NCI-H1436 (cell line): ENCODE measurements around the gene RAD52.
"Not testable (repeated sequence)": the region's sequence is repeated elsewhere in the genome, so short reads cannot be mapped to it uniquely, and the experiment has no call there.

Experiments used
- DNase-seq: peaks from one replicate; lab custom pipeline; 2025; lab: John Stamatoyannopoulos, UW

The RAD52 gene

DNA sequence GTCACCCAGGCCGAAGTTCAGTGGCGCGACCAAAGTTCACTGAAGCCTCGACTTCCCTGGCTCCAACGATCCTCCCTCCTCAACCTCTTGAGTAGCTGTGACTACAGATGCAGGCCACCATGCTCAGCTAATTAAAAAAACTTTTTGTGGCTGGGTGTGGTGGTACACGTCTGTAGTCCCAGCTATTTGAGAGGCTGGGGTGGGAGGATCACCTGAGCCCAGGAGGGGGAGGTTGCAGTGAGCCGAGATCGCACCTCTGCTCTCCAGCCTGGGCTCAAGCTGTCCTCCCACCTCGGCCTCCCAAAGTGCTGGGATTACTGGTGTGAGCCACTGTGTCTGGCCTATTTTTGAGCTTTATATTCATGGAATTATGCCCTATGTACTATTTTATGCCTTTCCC lies 18.1 kb upstream of the RAD52 start:
- no peak for DNase-seq

DNA sequence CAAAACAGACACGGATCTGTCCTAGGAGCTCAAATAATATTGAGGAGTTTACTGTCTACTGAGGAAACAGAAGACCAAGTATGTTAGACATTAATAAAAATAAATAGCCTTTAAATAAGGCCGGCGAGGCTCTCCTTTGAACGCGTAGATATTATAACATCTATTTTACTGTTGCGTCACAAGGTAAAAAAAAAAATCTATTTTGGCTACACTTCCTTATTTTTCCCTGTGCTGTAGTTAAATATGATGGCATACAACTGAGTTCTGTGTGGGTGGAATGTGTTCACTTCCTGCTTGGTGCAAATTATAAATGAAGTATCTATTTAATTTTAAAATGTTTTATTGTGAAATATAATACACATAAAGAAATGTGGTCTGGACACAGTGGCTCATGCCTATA lies 17.2 kb upstream of the RAD52 start:
- no peak for DNase-seq

DNA sequence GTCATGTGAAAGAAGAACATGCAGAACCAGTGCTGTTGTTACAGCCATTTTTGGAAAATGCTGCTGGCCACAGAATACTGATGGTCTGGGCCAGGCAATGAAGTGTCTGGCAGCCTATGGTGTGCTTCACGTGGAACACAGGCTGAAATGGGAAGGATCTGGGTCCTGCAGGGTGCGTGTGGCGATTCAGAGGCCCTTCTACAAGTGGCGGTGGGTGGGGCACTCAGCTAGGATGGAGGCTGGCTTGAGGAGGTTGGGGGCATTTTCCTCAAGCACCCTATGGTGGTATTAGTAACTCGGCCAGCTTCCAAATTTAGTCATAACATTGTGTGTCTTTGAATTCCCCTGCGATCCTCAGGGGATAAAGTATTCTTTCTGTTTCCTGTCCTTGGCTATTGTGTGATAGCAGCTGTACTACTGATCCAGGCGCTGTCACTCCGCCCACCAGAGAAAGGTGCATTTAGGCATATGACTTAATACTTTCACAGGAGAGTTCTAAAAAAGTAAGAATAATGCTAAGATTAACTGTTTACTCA lies 9.2 kb upstream of the RAD52 start:
- peak; percentile 30 for DNase-seq

DNA sequence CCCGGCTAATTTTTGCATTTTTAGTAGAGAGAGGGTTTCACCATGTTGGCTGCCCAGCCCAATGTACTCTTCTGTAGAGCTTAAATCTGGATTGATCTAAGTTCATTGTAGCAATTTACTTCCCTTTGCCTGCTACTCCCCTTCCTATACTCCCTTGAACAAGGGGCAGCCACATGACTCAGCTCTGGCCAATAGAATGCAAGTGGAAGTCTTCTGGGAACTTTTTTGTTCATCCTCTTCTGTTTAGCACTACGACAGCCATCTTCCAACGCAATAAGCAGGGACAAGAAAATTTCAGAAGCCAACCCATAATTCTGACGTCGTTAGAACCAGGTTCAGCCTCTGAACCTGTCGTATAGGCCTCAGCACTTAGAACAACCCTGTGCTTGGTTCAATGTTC lies 6.4 kb upstream of the RAD52 start:
- DNase-seq, result no peak

DNA sequence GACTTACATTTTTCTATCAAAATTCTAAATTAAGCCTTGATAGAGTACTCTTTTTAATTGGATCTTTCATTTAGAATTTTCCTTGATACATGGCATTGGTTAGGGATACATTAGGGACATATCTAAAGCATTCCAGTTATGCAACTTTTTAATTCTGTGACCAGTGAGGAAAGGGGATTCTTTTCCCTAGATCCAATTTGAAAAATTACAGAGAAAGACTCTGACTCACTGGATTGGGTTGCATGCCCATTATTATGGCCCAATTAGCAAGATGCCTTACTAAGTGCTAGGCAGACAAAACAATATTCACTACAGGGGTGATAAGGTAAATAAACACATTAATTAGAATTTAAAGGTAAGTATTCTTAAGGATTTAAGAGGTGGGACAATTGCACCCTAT lies 5.2 kb upstream of the RAD52 start:
- no peak for DNase-seq

DNA sequence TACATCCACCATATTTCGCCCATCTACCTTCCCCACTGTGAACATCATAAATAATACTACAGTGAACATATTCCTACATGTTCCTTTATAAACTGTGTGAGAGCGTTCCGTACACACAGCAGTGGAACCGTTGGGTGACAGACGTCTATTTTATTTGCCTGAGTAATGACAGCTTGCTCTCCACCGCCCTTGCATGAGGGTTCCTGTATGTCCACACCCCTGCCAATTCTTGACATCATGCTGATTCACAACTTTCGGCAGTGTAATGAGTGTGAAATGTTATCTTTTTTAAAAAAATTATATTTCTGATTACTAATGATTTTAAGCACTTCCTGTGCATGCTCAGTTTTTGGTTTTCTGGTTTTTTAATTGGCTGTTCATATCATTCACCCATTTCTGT lies 4.3 kb upstream of the RAD52 start:
- no peak for DNase-seq

DNA sequence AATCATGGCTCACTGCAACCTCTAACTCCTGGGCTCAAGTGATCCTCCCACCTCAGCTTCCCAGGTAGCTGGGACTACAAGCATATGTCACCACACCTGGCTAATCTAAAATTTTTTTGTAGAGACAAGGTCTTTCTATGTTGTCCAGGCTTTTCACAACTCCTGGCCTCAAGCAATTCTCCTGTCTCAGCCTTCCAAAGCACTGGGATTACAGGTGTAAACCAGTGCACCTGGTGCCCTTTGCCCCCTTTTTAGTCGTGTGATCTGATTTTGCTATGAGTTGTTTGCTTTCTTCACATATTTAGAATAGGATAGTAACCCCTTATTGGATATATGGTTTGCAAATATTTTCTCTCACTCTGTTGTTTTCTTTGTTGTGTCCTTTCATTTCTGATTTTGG lies 1.7 kb upstream of the RAD52 start:
- DNase-seq, result no peak

DNA sequence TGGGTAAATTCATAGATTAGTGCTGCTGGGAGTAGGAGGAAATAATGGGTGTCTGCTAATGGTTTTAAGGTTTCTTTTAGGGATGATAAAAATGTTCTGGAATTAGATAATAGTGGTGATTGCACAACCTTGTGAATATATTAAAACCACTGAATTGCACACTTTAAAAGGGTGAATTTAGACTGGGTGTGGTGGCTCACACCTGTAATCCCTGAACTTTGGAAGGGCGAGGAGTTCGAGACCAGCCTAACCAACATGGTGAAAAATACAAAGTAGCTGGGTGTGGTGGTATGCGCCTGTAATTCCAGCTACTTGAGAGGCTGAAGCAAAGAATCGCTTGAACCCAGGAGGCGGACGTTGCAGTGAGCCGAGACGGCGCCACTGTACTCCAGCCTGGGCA lies 1.3 kb downstream of the RAD52 start:
- DNase-seq, result no peak

DNA sequence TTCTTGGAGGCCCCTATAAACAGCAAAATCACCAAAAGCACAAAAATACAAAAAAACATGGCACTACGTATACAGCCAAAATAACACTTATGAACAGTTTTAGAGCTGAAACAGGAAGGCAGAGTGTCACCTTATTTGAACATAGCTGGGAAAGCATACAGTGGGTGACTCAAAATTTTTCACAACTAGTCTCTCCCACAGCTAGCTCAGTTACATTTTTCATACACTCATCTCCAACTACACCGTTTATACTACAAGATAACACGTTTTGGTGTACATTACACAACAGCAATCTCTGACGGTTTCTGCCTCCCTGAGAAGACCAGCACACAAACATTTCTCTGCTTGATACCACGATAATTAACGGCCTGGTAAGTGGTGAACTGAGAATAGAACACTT lies 2.9 kb downstream of the RAD52 start:
- DNase-seq, result no peak

DNA sequence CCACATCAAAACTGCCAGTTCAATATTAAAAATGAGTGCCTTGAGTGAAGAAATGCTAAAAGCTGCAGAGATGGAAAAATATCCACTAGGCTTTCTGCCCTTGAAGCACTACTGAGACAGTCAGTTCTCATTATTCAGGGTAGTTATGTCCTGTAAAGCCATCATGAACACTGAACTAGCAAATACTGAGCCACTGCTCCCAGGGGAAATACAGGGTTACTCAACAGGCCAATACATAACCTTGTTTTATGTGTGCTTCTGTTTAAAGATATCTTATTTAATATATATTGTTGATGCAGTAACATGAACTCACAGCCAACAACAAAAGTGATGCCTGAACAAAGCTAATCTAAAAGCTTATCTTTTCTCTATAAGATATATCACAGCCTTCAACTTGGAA lies 3.3 kb downstream of the RAD52 start:
- DNase-seq, result no peak

DNA sequence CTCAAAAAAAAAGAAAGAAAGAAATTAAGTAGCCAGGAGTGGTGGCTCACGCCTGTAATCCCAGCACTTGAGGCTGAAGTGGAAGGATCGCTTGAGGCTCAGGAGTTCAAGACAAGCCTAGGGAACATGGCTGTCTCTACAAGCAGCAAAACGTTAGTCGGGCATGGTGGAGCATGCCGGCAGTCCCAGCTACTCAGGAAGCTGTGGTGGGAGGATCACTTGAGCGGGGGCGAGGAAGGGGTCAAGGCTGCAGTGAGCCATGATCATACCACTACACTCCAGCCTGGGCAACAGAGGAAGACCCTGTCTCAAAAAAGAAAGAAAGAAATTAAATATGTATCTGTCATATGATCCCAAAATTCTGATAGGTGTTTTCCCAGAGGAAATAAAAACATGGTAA lies 5.3 kb downstream of the RAD52 start:
- no peak for DNase-seq

DNA sequence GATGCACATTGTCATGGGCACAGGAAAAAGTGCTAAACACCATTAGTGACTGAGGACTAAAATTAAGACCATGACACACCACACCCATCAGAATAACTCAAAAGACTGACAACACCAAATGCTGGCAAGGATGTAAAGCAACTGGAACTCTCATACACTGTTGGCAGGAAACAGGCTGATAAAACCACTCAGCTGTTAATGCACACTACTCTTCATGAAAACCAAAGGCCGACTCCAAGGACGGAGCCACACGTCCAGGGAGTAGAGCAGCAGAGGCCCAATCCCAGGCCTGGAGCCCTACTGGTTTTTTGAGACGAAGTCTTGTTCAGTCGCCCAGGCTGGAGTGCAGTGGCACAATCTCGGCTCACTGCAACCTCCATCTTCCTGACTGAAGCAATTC lies 6.4 kb downstream of the RAD52 start:
- DNase-seq, result no peak

DNA sequence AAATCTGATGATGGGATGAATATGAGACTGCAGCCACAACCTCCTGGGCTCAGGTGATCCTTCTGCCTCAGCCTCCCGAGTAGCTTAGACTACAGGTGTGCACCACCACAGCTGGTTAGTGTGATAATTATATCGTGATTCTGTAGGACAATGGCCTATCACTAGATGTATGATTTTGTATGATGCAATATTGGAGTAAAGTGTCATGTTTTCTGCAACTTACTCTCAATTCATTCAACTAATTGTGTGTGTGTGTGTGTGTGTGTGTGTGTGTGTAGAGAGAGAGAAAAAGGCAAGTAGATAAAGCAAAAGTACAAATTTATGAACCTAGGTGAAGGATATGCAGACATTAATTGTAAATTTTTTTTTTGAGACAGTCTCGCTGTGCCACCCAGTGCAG lies 10.7 kb downstream of the RAD52 start:
- DNase-seq, result no peak

DNA sequence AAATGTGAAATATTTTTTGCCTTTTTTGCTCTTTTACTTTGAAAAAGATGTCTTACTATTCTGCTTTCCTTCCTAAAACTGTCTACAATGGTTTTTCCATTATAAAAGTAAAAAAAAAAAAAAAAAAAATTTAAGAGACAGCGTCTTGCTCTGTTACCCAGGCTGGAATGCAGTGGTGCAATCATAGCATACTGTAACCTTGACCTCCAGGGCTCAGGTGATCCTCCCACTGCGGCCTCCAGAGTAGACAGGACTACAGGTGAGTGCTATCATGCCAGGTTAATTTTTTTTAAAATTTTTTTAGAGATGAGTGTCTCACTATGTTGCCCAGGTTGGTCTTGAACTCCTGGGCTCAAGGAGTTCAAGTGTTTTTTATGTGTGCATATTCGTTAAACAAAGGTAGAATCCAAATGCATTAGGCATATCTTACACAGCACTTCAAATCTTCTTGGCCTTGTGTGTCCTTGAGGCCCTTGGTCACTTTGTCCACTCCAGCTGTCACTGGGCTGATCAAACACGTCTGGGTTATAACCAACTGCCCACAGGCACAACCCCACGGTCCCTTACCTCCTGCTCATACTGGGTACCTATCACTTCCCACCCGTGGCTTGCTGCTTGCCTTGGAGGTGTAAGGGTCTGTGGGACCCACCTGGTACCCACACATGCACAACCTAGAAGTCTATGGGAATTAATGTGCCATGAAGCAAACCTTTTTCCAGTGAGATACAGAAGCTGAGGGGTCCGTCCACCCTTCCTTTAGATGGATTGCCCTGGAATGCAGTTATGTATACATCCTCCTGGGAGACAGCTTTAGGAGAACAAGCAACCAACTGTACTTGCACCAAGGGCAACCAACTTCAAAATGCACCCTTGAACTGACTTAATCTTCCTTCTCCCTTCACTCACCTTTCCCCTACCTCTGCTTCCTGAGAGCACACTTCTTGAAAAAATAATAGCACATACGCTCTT lies 12.8 kb downstream of the RAD52 start:
- no peak for DNase-seq

DNA sequence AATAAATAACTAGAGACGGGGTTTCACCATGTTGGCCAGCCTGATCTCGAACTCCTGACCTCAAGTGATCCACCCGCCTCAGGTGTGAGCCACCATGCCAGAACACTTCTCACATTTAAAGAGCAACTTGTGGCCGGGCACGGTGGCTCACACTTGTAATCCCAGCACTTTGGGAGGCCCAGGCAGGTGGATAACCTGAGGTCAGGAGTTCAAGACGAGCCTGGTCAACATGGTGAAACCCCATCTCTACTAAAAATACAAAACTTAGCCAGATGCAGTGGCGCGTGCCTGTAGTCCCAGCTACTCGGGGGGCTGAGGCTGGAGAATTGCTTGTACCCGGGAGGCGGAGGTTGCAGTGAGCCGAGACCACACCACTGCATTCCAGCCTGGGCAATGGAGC lies 13.6 kb downstream of the RAD52 start:
- DNase-seq, result not testable (repeated sequence)

DNA sequence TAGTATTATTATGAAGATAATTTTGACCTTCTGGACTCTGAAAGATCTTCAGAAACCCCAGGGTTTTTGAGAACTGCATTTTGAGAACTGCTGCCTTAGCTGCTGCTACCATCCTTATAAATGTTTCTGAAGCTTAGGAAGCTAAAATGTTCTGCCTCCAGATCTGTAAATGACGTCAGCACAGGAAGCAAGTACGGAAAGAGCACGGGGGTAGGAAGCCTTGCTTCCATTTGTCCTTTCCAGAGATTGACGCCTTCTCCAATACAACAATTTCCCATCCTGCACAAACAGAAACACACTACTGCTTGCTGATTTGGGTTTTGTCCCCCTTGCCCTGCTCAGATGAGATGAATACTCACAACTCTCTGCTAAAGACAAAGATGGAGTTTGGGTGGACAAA lies 17.9 kb downstream of the RAD52 start:
- no peak for DNase-seq

DNA sequence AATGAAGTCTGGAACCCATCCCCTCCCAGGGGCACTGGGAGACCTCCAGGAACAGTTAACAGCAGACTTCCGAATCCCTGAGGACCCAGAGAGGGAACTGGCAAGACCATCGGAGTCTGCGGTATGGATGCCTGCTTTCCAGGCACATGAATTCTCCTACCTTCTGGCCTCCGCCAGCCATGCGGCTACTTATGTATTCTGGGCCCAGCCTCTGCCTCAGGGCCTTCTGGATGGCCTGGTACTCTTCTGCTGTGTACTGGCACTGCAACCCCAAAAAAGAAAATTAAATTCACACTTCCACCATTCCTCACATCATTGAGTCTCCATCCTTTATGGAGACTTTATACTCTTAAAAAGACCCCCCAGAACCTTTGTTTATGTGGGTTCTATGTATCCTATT lies 18.4 kb downstream of the RAD52 start:
- no peak for DNase-seq

DNA sequence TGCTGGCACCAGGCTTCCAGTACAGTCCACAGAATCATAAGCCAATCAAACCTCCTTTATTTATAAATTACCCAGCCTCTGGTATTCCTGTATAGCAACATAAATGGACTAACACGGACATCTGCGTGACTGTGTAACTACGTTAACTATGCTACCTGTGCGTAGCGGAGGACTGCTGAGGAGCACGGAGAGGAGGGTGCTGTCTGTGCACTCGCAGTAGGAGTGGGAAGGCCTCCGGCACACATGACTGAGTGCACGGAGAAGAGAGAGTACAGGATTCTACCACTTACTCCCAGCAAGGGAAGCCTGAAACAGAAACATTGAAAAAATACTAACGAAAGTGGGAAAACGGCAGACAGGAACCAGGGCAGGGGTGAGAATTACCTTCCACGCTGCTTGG lies 22.9 kb downstream of the RAD52 start:
- DNase-seq, result no peak

DNA sequence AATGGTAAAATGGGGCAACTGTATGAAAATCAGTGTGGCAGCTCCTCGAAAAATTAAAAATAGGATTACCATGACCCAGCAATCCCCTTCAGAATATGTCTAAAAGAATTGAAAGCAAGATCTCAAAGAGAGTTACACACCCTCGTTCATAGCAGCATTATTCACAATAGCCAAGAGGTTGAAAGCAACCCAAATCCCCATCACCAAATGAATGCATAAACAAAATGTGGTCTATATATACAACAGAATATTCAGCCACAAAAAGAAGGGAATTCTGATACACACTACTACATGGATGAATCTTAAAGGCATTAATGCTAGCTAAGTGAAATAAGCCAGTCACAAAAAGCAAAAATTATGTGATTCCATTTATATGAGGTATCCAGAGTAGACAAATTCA lies 27.2 kb downstream of the RAD52 start:
- DNase-seq, result no peak

DNA sequence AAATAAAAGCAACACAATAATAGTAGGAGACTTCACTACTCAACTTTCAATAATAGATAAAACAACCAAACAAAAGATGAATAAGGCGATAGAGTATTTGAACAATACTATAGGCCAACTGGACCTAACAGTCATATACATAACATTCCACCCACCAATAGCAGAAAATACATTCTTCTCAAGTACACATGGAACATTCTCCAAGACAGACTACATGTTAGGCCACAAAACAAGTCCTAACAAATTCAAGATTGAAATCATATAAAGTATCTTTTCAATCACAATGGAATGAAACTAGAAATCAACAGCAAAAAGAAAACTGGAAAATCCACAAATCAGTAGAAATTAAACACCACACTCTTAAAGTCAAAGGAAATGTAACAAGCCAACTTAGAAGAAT lies 28.8 kb downstream of the RAD52 start:
- no peak for DNase-seq

DNA sequence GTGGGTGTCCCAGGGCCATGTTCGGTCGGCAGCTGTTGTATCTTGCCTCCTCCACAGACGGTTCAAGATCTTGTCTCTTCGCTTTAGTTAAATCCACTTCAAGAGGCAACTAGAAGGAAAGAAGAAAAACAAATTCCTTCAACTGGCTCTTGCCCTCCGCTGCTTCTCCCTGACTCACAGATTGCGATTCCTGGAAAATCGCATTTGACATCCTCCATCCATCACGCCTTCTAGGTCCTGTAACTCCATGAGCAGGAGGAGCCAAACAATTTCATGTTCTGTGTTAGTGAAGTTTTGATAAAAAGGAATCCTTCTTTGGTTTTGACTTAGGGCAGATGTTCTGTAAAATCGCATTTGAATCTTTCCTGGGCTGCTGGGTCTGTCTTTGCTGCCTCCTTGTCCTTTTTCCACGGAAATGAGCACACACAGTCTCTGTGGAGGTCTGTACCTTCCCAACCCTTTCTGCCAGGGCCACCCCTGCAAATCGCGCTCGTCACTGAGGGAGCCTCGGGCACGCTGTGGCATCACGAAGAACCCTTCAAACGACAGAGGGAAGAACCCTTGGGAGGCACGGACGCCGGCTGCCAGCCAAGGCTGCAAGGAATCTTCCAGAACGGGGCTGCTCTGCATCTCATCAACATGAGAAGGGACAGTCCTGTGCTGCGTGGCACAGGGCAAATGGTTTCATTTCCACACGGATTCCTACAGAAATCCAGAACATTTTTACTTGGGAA lies 32.6 kb downstream of the RAD52 start:
- no peak for DNase-seq

DNA sequence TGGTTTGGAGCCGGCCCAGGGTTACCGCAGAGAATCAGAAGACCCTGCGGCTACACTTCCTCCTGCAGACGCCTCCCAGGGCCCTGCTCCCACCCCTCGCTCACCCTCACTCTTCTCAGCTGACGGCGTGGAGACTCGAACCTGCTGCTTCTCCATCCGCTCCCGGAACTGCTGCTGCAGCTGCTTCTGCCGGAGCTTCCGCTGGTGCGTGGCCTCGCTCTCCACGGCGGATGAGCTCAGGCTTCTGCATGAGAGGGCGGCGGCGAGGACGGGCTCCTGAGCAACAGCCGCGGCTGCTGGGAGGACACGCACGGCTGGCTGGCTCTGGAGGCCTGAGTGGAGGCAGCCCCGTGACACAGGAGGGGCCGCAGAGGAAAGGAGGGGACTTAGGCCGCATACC lies 33.3 kb downstream of the RAD52 start:
- DNase-seq, result no peak

DNA sequence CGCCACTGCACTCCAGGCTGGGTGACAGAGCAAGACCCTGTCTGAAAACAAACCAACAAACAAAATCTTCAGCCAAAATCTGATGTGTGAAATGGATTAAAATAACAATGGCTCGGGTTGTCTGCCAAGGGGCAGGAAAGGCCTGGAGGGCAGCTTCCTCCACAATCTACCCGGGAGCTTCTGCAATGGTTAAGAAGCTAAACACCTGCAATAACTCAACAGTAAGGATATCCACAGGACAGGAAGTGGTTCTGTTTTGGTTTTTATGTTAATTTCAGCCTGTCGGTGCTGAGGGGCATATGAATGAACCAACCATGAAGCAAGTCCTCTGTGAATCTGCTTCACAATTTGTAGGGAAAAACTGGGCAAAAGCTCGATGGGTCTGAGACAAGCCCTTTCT lies 34.4 kb downstream of the RAD52 start:
- DNase-seq, result no peak
